ENCODE data around the gene ANKS1B.

GRCh38 chr12:99810718-99811593, 173.8 kb downstream of the ANKS1B start:
- no peak for TF ChIP-seq POLR2A (IDR thresholded peaks at IDR 0.05; ENCODE audit: low read depth, low read length)
- TF ChIP-seq TCF12 (IDR thresholded peaks at IDR 0.05; ENCODE audit: low read depth, low read length), result no peak
- no peak for TF ChIP-seq POLR2AphosphoS5 (IDR thresholded peaks at IDR 0.05; ENCODE audit: low read length)
